ENCODE measurements around the gene GMPPA. TPM values are rescaled to one million over a fixed set of nuclear protein-coding genes. Genes with fewer than 3 reads are reported as not detected.

GMPPA gene
- total RNA-seq, 2 experiments from 2014 or later: 25.2 to 28.4 TPM

DNA sequence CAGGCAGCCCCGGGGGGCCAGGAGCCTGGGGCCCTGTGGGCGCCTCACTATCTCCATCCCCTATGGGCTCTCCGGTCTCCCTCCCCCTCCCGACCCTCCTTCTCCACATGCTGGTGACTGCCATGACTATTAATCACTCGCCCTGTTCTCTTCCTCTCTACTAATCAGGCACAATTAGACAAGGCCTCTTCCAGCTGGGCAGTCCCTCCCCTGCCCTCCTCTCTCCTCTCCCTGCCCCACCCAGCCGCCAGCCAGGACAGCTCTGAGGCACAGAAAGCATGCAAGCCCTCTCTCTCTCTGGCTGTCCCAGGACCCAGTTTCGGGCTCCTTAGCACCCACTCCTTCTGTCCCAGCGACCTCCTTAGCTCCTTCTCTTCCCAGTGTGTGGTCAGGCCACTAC is 21.4 kb downstream of the GMPPA start:
- intact Hi-C loops (cut with micrococcal nuclease): loop anchor here (2.0 kb wide), 1 partner anchor 43 kb away; no protein-coding TSS in a partner anchor
- DNase-seq: no peak
- peaks cover 64% of the 10 kb centered on the region for H3K27me3 Mint-ChIP-seq (ENCODE audit: low read depth)
- no peak overlapping the region for H3K4me3 Mint-ChIP-seq
- no peaks in the 10 kb centered on the region for H3K36me3 Mint-ChIP-seq (ENCODE audit: low read depth)
- no peak overlapping the region for H3K27ac Mint-ChIP-seq
- peaks cover 14% of the 10 kb centered on the region for H3K4me1 Mint-ChIP-seq (ENCODE audit: low read depth)
- H3K9me3 Mint-ChIP-seq: no peaks in the 10 kb centered on the region
- CTCF ChIA-PET: interaction anchor here (0.6 to 4.4 kb wide), 9 partner anchors 9 to 459 kb away, joined by 3 to 35 read pairs (median 5); partner anchors contain the start of gene IHH

DNA sequence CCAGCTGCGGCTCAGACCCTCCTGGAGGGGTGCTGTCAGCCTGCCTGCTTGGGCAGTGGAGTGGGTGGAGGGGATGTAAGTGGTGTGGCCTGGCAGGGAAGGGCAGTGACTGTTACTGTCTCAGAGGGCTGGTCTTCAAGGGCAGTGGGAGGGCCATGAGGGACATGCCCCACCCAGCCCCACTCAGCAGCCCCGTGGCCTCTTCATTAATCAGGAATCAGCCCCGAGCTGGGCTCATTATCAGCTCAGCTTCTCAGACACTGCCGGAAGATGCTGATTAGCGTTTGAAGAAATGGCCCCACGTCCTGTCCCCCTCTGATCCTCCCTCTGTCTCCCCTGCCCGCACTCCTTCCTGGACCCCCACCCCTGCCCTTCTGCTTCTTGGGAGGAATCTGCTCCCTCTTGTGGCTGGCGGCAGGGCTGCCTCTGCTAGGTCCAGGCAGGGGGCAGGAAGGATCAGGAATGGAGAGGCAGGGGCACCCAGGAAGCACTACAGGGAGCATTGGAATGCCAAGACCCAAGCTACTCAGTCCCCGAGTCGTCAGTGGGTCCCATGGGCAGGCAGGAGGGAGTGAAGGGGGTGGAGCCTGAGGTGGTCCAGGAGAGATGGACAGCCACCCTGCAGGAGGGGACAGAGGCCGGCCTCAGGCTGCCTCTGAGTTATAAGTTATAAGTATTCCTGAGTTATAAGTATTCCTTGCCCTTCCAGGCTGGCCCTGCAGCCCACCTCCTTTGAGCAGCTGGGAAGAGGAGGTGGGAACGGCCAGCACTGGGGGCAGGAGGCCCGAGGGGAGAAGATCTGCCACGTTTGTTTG is 22.6 kb downstream of the GMPPA start:
- DNase-seq: peak; percentile 34
- intact Hi-C loops (cut with micrococcal nuclease): loop anchor here (1.0 to 2.0 kb wide), 2 partner anchors 23 to 44 kb away; partner anchors contain the start of gene GMPPA
- H3K9me3 Mint-ChIP-seq: no peaks in the 10 kb centered on the region
- H3K27me3 Mint-ChIP-seq (ENCODE audit: low read depth): peaks cover 64% of the 10 kb centered on the region
- H3K36me3 Mint-ChIP-seq (ENCODE audit: low read depth): no peaks in the 10 kb centered on the region
- no peak overlapping the region for H3K4me3 Mint-ChIP-seq
- H3K27ac Mint-ChIP-seq: no peak overlapping the region
- CTCF ChIA-PET: interaction anchor here (1.2 to 4.4 kb wide), 8 partner anchors 8 to 118 kb away, joined by 3 to 35 read pairs (median 6); a partner anchor contains a TSS
- H3K4me1 Mint-ChIP-seq (ENCODE audit: low read depth): peaks cover 14% of the 10 kb centered on the region

DNA sequence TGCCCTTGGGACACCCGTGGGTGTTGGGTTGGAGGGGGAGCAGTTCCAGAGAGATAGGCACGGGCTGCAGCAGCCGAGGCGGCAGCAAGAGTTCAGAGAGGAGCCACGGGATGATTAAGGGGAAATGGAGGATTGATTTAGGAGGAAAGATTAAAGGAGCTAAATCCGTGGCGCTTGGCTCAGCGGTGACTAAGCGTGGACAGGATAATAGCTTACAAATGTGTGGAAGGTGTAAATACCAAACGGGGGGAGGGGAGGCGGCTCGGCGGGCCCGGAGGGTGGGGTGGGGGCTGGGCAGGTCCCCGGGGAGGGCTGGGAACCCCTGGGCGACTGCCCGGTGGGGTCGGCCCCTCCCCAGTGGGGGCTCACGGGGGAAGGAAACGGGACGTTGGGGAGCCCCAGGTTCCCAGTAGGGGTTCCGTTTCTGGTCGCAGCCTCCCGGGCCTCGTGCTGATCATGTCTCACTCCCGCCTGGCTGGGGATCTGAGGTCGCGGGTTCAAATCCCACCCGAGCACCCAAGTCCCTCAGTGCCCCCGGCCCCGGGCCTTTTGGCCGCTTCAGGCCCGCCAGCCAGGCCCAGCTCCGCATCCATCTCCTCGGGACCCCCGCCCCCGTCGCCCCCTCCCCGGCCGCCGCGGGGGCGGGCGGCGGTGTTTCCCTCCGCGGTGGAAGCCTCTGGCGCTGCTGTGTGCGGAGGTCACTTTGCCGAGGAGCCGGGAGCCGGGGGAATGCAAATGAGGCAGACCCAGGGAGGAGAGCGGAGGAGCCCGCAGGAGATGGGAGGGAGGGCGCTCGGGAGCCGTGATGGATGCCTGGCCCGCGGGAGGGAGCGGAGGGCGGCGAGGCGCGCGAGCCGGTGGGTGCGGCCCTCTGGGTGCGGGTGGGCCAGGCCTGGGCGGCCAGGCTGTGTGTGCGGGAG is 23.7 kb downstream of the GMPPA start:
- DNase-seq: no peak
- no peak overlapping the region for H3K4me3 Mint-ChIP-seq
- no peaks in the 10 kb centered on the region for H3K9me3 Mint-ChIP-seq
- intact Hi-C loops (cut with micrococcal nuclease): no loop called here
- no peak overlapping the region for H3K27ac Mint-ChIP-seq
- peaks cover 14% of the 10 kb centered on the region for H3K4me1 Mint-ChIP-seq (ENCODE audit: low read depth)
- H3K36me3 Mint-ChIP-seq (ENCODE audit: low read depth): no peaks in the 10 kb centered on the region
- CTCF ChIA-PET: interaction anchor here (0.9 to 4.4 kb wide), 4 partner anchors 11 to 40 kb away, joined by 3 to 20 read pairs (median 6); no protein-coding TSS in a partner anchor
- peaks cover 65% of the 10 kb centered on the region for H3K27me3 Mint-ChIP-seq (ENCODE audit: low read depth)

DNA sequence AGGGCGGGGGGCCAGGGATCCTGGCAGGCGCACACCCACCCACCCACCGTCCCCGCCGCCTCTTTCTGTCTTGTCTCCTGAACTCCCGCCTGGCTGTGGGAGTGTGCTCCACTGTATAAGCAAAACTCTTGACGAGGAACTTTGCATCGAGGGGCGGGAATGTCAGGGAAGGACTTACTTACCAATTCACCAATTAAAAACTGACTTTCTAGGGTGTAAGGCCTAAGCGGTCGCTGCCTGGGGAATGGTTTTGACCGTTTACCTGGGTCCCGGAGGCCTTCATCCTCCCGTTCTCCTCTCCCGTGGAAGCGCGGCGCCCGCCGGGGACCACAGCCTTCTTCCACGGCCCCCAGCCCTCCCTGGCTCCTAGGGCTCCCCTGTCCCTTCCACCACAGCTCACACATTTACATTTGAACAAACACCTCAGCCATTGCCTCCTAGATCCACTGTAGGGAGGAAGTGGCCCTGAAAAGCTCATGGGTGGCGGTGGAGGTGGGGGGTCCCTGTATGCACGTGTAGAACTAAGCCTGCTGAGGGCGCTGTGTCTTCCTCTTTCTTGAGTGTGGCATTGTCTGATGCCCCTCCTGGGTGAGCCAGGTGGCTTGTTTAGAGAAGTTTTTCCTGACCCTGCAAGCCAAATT is 24.5 kb downstream of the GMPPA start:
- Mint-ChIP-seq H3K27me3 (ENCODE audit: low read depth) (peaks cover 68% of the 10 kb centered on the region), H3K36me3 (ENCODE audit: low read depth) (no peaks in the 10 kb centered on the region), H3K4me1 (ENCODE audit: low read depth) (peaks cover 14% of the 10 kb centered on the region), H3K4me3 (no peak overlapping the region), H3K27ac (no peak overlapping the region), H3K9me3 (no peaks in the 10 kb centered on the region)
- CTCF ChIA-PET: interaction anchor here (0.6 to 2.3 kb wide), 6 partner anchors 12 to 493 kb away, joined by 3 to 6 read pairs (median 3); no protein-coding TSS in a partner anchor
- intact Hi-C loops (cut with micrococcal nuclease): no loop called here
- no peak for DNase-seq

DNA sequence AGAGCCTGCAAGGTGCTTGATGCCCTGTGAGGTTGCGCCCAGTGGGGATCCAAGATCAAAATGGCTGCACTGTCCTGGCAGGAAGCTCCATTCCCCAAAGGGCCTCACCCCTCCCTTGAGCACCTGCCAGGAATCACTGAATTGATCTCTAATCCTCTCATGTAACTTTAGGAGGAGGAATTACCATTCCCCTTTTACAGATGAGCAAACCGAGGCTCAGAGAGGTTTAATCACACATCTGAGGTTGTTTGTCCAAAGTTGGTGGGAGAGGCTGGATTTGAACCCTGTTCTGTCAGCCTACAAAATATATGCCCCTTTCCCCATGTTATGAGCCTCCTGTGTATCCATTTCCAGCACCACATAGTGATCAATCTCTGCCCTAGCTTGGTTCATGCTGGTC is 26.1 kb downstream of the GMPPA start:
- CTCF ChIA-PET: interaction anchor here (1.2 to 8.1 kb wide), 2 partner anchors 17 to 28 kb away, joined by 5 to 211 read pairs; partner anchors contain the start of gene GMPPA
- Mint-ChIP-seq H3K27me3 (ENCODE audit: low read depth) (peaks cover 74% of the 10 kb centered on the region), H3K36me3 (ENCODE audit: low read depth) (no peaks in the 10 kb centered on the region), H3K4me3 (no peak overlapping the region), H3K27ac (no peak overlapping the region), H3K9me3 (no peaks in the 10 kb centered on the region), H3K4me1 (ENCODE audit: low read depth) (peaks cover 14% of the 10 kb centered on the region)
- intact Hi-C loops (cut with micrococcal nuclease): no loop called here
- no peak for DNase-seq

DNA sequence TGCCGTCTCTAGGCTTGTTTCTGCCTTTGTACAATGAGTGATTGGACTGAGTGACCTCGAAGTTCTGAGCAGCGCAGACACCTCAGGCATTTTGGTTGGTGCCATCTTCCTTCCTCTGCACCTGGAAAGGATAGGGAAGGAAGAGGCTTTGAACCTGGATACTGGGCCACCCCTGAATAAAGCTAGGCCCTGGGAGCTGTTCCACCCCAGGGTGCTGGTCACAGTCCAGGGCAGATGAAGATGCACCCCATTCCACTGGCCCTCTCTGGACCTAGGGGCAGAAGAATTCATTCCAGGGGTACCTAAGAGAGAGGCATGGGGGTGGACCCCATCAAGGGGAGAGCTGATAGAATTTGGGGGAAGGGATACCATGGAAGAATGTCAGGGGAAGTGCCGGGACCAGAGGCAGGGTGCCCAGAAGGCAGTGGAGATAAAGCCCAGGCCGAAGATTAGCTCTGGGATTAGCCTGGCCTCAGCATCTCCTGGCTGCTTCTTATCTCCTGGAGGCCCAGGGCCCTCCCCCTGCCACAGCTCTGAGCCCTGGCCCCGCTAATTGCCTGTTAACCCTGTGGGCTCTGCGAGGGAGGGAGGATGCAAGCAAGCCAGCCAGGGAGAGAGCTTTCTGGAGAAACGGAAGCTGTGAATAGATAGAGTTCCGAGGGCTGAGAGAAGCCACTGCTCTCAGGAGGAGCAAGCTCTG is 27.0 kb downstream of the GMPPA start:
- Mint-ChIP-seq H3K36me3 (ENCODE audit: low read depth) (no peaks in the 10 kb centered on the region), H3K4me1 (ENCODE audit: low read depth) (peaks cover 14% of the 10 kb centered on the region), H3K27ac (no peak overlapping the region), H3K9me3 (no peaks in the 10 kb centered on the region), H3K27me3 (ENCODE audit: low read depth) (peaks cover 78% of the 10 kb centered on the region), H3K4me3 (no peak overlapping the region)
- intact Hi-C loops (cut with micrococcal nuclease): no loop called here
- no peak for DNase-seq
- CTCF ChIA-PET: interaction anchor here (1.4 to 8.1 kb wide), 4 partner anchors 29 to 123 kb away, joined by 3 to 211 read pairs (median 76); partner anchors contain the start of gene GMPPA

DNA sequence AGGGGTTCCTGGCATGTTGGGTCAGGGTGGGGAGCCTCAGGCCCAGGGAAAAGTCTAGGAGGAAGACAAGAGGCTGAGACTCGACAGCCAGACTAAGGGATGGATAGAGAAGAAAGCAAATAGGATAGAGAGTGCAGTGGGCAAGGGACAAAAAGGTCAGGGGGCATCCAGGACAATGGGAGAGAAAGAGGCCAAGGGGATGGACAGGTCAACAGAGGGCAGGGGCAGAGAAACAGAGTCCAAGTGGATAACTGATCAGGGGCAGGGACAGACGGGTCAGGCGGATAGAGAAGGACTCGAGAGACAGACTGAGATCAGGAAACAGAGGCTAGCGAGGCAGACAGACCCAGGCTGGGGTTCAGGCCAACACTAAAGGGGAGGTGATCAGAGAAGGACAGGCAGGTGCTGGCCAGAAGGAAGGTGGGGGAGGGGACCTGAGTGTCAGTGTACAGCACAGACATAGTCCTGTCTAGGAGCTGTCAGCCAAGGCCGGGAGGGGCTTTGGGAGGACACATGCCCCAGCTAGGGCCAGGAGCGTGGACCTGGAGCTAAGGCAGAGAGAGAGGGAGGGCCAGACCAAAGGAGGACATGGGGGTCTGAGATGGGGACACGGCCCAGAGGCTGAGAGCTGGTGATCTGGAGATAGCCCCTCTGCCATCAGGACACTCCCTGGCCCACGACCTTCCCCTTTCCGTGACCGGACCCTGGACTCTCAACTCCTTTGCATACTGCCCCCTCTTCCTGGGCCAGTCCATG is 27.8 kb downstream of the GMPPA start:
- peaks cover 12% of the 10 kb centered on the region for H3K4me1 Mint-ChIP-seq (ENCODE audit: low read depth)
- H3K36me3 Mint-ChIP-seq (ENCODE audit: low read depth): no peaks in the 10 kb centered on the region
- H3K27ac Mint-ChIP-seq: no peak overlapping the region
- peaks cover 80% of the 10 kb centered on the region for H3K27me3 Mint-ChIP-seq (ENCODE audit: low read depth)
- H3K9me3 Mint-ChIP-seq: no peaks in the 10 kb centered on the region
- CTCF ChIA-PET: interaction anchor here (1.4 to 8.1 kb wide), 7 partner anchors 13 to 124 kb away, joined by 3 to 211 read pairs (median 65); partner anchors contain the start of gene GMPPA
- DNase-seq: no peak
- intact Hi-C loops (cut with micrococcal nuclease): no loop called here
- no peak overlapping the region for H3K4me3 Mint-ChIP-seq

DNA sequence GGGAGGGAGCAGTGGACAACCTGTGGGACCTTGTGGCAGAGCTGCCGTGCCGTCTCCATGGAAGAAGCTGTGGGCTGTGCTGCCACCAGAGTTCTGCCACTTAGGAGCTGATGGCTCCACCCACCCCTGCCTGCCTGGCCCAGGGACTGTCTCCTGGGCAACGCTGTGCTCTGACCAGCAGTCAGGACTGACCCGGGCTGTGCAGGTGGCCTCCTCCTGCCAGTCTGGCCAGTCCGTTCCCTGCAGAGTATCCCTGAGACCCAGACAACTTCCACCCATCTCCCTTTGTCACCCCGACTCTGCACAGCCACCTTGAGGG is 28.3 kb downstream of the GMPPA start:
- H3K36me3 Mint-ChIP-seq (ENCODE audit: low read depth): no peaks in the 10 kb centered on the region
- H3K27ac Mint-ChIP-seq: no peak overlapping the region
- CTCF ChIA-PET: interaction anchor here (1.4 to 8.1 kb wide), 9 partner anchors 13 to 124 kb away, joined by 3 to 211 read pairs (median 29); partner anchors contain the start of genes ASIC4 and GMPPA
- DNase-seq: no peak
- no peaks in the 10 kb centered on the region for H3K9me3 Mint-ChIP-seq
- H3K4me1 Mint-ChIP-seq (ENCODE audit: low read depth): peaks cover 7% of the 10 kb centered on the region
- H3K4me3 Mint-ChIP-seq: no peak overlapping the region
- H3K27me3 Mint-ChIP-seq (ENCODE audit: low read depth): peaks cover 75% of the 10 kb centered on the region
- intact Hi-C loops (cut with micrococcal nuclease): no loop called here

DNA sequence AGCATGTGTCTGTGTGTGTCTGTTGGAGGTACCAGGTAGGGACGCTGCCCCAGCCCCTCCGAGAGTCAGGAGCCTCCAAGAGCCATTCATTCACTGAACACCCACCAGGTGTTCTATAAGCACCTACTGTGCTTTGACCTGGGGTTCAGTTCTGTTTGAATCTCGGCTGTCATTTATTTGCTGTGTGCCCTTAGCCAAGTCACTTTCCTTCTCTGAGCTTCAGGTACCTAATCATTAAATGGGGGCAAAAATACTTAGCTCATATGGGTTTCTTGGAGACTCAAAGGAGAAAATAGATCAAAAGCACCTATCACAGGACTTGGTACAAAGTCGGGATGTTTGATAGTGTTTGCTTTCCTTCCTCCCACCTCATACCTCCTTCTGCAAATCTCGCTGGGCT is 28.8 kb downstream of the GMPPA start:
- H3K36me3 Mint-ChIP-seq (ENCODE audit: low read depth): no peaks in the 10 kb centered on the region
- H3K27me3 Mint-ChIP-seq (ENCODE audit: low read depth): peaks cover 74% of the 10 kb centered on the region
- H3K4me3 Mint-ChIP-seq: no peak overlapping the region
- intact Hi-C loops (cut with micrococcal nuclease): no loop called here
- no peak overlapping the region for H3K27ac Mint-ChIP-seq
- peaks cover 6% of the 10 kb centered on the region for H3K4me1 Mint-ChIP-seq (ENCODE audit: low read depth)
- H3K9me3 Mint-ChIP-seq: no peaks in the 10 kb centered on the region
- CTCF ChIA-PET: interaction anchor here (0.8 to 8.1 kb wide), 10 partner anchors 8 to 125 kb away, joined by 3 to 211 read pairs (median 32); partner anchors contain the start of genes ASIC4 and GMPPA
- DNase-seq: no peak

DNA sequence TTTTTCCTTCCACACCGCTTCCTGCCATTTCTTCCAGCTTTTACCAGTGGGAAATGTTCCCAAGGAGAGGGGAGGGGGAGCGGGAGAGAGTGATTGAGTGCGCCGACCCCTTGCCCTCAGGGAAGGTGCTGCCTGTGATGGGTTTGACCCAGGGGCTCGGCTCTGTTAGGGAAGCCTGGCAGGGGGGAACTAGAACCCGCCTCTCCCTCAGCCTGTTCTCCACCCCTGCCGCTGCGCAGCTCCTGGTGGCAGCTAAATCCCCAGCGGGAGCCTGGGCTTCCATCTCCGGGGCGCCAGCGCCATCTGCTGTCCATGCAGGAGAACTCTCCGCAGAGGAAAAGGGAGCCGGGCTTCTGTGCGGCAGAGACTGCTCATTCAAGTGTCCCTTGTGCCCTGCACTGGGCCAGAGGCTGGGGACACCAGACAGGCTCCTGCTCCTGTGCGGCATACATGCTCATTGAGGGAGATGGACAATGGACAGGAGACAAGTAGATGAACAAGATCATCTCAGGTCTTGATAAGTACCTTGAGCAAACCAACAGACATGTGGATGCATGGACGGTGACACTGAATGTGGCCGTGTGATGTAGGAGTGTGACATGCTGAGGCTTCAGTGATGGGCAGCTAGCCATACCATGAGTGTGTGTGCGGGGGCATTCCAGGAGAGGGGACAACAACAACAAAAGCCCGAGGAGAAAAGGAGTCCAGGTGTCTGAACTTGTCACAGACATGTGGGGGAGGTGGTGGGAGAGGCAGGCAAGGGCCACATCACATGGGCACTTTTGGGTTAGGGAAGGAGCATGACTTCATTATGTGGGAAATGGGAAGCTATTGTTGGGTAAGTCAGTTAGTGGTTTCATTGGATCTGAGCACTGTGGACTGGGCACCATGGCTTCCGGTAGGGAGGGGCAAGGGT is 31.6 kb downstream of the GMPPA start:
- intact Hi-C loops (cut with micrococcal nuclease): loop anchor here (1.0 kb wide), 5 partner anchors 21 to 127 kb away; partner anchors contain the start of gene GMPPA
- Mint-ChIP-seq H3K4me3 (no peak overlapping the region), H3K27ac (no peak overlapping the region), H3K27me3 (ENCODE audit: low read depth) (peaks cover 52% of the 10 kb centered on the region), H3K9me3 (no peaks in the 10 kb centered on the region), H3K4me1 (ENCODE audit: low read depth) (no peaks in the 10 kb centered on the region), H3K36me3 (ENCODE audit: low read depth) (no peaks in the 10 kb centered on the region)
- CTCF ChIA-PET: interaction anchor here (0.5 to 8.1 kb wide), 44 partner anchors 9 to 434 kb away, joined by 3 to 211 read pairs (median 5); partner anchors contain the start of genes ASIC4, DNPEP and GMPPA
- DNase-seq: peak; percentile 90

Data from activated naive CD4-positive, alpha-beta T cell treated with anti-CD3 and anti-CD28 coated beads for 36 hours (primary cell).